Measurements from ENCODE around the gene TXNL1. TPM values are rescaled to one million over a fixed set of nuclear protein-coding genes. Genes with fewer than 3 reads are reported as not detected.

Gene TXNL1
- total RNA-seq, 1 experiment from 2014 or later: 72.8 TPM

DNA sequence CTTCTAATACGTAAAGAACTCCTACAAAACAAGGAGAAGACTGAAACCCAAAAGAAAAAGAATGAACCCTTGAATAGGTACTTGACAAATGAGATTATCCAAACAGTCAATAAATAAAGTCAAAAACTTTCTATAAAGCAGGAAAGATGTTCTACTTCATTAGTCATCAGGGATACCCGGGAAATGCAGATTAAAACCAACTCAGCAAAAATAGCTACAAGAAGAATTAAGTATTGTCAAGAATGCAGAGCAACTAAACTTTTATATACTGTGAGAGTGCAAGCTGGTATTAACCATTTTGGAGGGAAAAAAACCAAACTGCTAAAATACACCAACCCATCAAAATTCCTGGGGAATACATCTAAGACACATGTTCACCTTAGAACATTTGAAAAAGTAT lies 10.4 kb downstream of the TXNL1 start (continued):
- TF ChIP-seq, protein P1, sequence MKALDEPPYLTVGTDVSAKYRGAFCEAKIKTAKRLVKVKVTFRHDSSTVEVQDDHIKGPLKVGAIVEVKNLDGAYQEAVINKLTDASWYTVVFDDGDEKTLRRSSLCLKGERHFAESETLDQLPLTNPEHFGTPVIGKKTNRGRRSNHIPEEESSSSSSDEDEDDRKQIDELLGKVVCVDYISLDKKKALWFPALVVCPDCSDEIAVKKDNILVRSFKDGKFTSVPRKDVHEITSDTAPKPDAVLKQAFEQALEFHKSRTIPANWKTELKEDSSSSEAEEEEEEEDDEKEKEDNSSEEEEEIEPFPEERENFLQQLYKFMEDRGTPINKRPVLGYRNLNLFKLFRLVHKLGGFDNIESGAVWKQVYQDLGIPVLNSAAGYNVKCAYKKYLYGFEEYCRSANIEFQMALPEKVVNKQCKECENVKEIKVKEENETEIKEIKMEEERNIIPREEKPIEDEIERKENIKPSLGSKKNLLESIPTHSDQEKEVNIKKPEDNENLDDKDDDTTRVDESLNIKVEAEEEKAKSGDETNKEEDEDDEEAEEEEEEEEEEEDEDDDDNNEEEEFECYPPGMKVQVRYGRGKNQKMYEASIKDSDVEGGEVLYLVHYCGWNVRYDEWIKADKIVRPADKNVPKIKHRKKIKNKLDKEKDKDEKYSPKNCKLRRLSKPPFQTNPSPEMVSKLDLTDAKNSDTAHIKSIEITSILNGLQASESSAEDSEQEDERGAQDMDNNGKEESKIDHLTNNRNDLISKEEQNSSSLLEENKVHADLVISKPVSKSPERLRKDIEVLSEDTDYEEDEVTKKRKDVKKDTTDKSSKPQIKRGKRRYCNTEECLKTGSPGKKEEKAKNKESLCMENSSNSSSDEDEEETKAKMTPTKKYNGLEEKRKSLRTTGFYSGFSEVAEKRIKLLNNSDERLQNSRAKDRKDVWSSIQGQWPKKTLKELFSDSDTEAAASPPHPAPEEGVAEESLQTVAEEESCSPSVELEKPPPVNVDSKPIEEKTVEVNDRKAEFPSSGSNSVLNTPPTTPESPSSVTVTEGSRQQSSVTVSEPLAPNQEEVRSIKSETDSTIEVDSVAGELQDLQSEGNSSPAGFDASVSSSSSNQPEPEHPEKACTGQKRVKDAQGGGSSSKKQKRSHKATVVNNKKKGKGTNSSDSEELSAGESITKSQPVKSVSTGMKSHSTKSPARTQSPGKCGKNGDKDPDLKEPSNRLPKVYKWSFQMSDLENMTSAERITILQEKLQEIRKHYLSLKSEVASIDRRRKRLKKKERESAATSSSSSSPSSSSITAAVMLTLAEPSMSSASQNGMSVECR (CRISPR knock-in tag; IDR thresholded peaks at IDR 0.05; ENCODE audit: borderline replicate concordance): no peak
- TF ChIP-seq ZNF232 (CRISPR knock-in tag; IDR thresholded peaks at IDR 0.05) (no peak), SMAD4 (CRISPR knock-in tag; IDR thresholded peaks at IDR 0.05) (no peak), ZNF138 (CRISPR knock-in tag; conservative IDR thresholded peaks at IDR 0.05) (no peak), MYBL2 (CRISPR knock-in tag; IDR thresholded peaks at IDR 0.05) (no peak), SOX15 (CRISPR knock-in tag; IDR thresholded peaks at IDR 0.05) (no peak), ZNF121 (CRISPR knock-in tag; IDR thresholded peaks at IDR 0.05) (no peak)
- TF ChIP-seq, protein P2, sequence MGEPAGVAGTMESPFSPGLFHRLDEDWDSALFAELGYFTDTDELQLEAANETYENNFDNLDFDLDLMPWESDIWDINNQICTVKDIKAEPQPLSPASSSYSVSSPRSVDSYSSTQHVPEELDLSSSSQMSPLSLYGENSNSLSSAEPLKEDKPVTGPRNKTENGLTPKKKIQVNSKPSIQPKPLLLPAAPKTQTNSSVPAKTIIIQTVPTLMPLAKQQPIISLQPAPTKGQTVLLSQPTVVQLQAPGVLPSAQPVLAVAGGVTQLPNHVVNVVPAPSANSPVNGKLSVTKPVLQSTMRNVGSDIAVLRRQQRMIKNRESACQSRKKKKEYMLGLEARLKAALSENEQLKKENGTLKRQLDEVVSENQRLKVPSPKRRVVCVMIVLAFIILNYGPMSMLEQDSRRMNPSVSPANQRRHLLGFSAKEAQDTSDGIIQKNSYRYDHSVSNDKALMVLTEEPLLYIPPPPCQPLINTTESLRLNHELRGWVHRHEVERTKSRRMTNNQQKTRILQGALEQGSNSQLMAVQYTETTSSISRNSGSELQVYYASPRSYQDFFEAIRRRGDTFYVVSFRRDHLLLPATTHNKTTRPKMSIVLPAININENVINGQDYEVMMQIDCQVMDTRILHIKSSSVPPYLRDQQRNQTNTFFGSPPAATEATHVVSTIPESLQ (CRISPR knock-in tag; IDR thresholded peaks at IDR 0.05): no peak
- TF ChIP-seq, protein P3, sequence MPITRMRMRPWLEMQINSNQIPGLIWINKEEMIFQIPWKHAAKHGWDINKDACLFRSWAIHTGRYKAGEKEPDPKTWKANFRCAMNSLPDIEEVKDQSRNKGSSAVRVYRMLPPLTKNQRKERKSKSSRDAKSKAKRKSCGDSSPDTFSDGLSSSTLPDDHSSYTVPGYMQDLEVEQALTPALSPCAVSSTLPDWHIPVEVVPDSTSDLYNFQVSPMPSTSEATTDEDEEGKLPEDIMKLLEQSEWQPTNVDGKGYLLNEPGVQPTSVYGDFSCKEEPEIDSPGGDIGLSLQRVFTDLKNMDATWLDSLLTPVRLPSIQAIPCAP (CRISPR knock-in tag; IDR thresholded peaks at IDR 0.05): no peak
- TF ChIP-seq, protein P4, sequence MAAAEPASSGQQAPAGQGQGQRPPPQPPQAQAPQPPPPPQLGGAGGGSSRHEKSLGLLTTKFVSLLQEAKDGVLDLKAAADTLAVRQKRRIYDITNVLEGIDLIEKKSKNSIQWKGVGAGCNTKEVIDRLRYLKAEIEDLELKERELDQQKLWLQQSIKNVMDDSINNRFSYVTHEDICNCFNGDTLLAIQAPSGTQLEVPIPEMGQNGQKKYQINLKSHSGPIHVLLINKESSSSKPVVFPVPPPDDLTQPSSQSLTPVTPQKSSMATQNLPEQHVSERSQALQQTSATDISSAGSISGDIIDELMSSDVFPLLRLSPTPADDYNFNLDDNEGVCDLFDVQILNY (CRISPR knock-in tag; IDR thresholded peaks at IDR 0.05): no peak
- TF ChIP-seq, protein P5, sequence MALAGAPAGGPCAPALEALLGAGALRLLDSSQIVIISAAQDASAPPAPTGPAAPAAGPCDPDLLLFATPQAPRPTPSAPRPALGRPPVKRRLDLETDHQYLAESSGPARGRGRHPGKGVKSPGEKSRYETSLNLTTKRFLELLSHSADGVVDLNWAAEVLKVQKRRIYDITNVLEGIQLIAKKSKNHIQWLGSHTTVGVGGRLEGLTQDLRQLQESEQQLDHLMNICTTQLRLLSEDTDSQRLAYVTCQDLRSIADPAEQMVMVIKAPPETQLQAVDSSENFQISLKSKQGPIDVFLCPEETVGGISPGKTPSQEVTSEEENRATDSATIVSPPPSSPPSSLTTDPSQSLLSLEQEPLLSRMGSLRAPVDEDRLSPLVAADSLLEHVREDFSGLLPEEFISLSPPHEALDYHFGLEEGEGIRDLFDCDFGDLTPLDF (CRISPR knock-in tag; IDR thresholded peaks at IDR 0.05): no peak

DNA sequence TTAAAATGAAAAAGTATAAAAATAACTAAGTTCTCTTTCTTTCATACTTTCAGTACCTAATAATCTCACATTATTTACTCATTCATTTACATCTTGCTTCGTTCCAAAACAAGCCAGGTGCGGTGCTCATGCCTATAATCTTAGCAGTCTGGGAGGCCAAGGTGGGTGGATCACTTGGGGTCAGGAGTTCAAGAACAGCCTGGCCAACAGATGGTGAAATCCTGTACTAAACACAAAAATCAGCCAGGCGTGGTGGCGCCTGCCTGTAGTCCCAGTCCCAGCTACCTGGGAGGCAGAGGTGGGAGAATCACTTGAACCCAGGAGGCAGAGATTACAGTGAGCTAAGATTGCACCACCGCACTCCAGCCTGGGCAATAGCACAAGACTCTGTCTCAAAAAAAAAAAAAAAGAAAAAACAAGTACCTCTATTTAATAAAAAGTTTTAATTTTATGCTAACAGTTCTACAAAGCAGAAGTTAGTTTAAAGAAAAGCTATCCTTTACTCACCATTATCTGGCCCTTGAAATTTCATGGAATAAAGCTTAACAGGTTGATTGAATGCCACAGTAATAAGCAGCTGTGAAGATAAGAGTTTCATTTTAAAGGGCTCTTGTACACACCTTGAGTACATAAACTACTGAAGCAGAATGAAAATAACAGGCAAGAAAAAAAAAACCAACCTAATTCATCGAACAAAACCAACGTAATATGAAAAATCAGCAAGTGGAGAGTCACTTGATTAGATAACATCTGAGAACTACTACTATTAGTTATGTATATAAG lies 22.5 kb downstream of the TXNL1 start:
- H3K4me3 Mint-ChIP-seq: no peak overlapping the region
- CTCF ChIA-PET: no interaction called here
- no peaks in the 10 kb centered on the region for H3K27me3 Mint-ChIP-seq (ENCODE audit: low read depth)
- no peak for ATAC-seq
- no peaks in the 10 kb centered on the region for H3K9me3 Mint-ChIP-seq
- TF ChIP-seq, protein P6, sequence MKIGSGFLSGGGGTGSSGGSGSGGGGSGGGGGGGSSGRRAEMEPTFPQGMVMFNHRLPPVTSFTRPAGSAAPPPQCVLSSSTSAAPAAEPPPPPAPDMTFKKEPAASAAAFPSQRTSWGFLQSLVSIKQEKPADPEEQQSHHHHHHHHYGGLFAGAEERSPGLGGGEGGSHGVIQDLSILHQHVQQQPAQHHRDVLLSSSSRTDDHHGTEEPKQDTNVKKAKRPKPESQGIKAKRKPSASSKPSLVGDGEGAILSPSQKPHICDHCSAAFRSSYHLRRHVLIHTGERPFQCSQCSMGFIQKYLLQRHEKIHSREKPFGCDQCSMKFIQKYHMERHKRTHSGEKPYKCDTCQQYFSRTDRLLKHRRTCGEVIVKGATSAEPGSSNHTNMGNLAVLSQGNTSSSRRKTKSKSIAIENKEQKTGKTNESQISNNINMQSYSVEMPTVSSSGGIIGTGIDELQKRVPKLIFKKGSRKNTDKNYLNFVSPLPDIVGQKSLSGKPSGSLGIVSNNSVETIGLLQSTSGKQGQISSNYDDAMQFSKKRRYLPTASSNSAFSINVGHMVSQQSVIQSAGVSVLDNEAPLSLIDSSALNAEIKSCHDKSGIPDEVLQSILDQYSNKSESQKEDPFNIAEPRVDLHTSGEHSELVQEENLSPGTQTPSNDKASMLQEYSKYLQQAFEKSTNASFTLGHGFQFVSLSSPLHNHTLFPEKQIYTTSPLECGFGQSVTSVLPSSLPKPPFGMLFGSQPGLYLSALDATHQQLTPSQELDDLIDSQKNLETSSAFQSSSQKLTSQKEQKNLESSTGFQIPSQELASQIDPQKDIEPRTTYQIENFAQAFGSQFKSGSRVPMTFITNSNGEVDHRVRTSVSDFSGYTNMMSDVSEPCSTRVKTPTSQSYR (CRISPR knock-in tag; IDR thresholded peaks at IDR 0.05): no peak
- TF ChIP-seq SMAD4 (CRISPR knock-in tag; IDR thresholded peaks at IDR 0.05): no peak
- TF ChIP-seq ZNF263 (CRISPR knock-in tag; IDR thresholded peaks at IDR 0.05; ENCODE audit: low read depth): no peak
- TF ChIP-seq, protein P4 (CRISPR knock-in tag; IDR thresholded peaks at IDR 0.05): no peak
- no peak for TF ChIP-seq HMGA2 (CRISPR knock-in tag; IDR thresholded peaks at IDR 0.05)
- TF ChIP-seq, protein P7, sequence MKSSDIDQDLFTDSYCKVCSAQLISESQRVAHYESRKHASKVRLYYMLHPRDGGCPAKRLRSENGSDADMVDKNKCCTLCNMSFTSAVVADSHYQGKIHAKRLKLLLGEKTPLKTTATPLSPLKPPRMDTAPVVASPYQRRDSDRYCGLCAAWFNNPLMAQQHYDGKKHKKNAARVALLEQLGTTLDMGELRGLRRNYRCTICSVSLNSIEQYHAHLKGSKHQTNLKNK (CRISPR knock-in tag; IDR thresholded peaks at IDR 0.05): no peak
- TF ChIP-seq ZNF423 (CRISPR knock-in tag; IDR thresholded peaks at IDR 0.05): no peak
- no peak for TF ChIP-seq KAT7 (CRISPR knock-in tag; IDR thresholded peaks at IDR 0.05; ENCODE audit: borderline replicate concordance)
- TF ChIP-seq NR1H2 (CRISPR knock-in tag; IDR thresholded peaks at IDR 0.05): no peak
- TF ChIP-seq FOXJ3 (CRISPR knock-in tag; IDR thresholded peaks at IDR 0.05; ENCODE audit: borderline replicate concordance): no peak
- TF ChIP-seq, protein P3 (CRISPR knock-in tag; IDR thresholded peaks at IDR 0.05): no peak
- no peak for TF ChIP-seq TP53 (CRISPR knock-in tag; IDR thresholded peaks at IDR 0.05)
- H3K36me3 Mint-ChIP-seq: peaks cover 55% of the 10 kb centered on the region
- H3K4me1 Mint-ChIP-seq: no peaks in the 10 kb centered on the region
- POLR2A ChIA-PET: no interaction called here
- no peak for DNase-seq (ENCODE audit: low spot score)
- H3K27ac Mint-ChIP-seq: no peak overlapping the region

Measured in WTC11 (cell line).